Activated naive CD8-positive, alpha-beta T cell (primary cell): ENCODE measurements around the gene TNNT1.
A peak's percentile ranks its signal among the peaks of the same experiment; 100 is the strongest.

Source experiments
- H3K27ac Mint-ChIP-seq: one replicate; pipeline ENCODE4 v1.8.0; 2021; ENCODE audit warnings: mixed read lengths
- H3K27me3 Mint-ChIP-seq: one replicate; pipeline ENCODE4 v1.8.0; 2021; ENCODE audit warnings: mixed read lengths
- H3K36me3 Mint-ChIP-seq: one replicate; pipeline ENCODE4 v1.8.0; 2021; ENCODE audit warnings: mixed read lengths
- H3K4me1 Mint-ChIP-seq: one replicate; pipeline ENCODE4 v1.8.0; 2021; ENCODE audit warnings: low read depth, mixed read lengths
- H3K4me3 Mint-ChIP-seq: one replicate; pipeline ENCODE4 v1.8.0; 2021; ENCODE audit warnings: mild to moderate bottlenecking, mixed read lengths
- H3K9me3 Mint-ChIP-seq: one replicate; pipeline ENCODE4 v1.8.0; 2021; ENCODE audit warnings: low read depth, mixed read lengths

Gene TNNT1

GRCh38 chr19:55134736-55135135 is 14.3 kb downstream of the TNNT1 start:
- H3K36me3 Mint-ChIP-seq: no peaks in the 10 kb centered on the region
- H3K27me3 Mint-ChIP-seq: peaks cover 21% of the 10 kb centered on the region
- no peaks in the 10 kb centered on the region for H3K4me1 Mint-ChIP-seq
- H3K9me3 Mint-ChIP-seq: no peaks in the 10 kb centered on the region
- no peak overlapping the region for H3K27ac Mint-ChIP-seq
- H3K4me3 Mint-ChIP-seq: no peak overlapping the region

- H3K27me3 Mint-ChIP-seq: peaks cover 25% of the 10 kb centered on the region
These were observed 15.2 kb downstream of the TNNT1 start for GRCh38 chr19:55133639-55134444.

GRCh38 chr19:55132453-55133129 is 16.4 kb downstream of the TNNT1 start:
- no peaks in the 10 kb centered on the region for H3K9me3 Mint-ChIP-seq
- peaks cover 25% of the 10 kb centered on the region for H3K27me3 Mint-ChIP-seq
- no peaks in the 10 kb centered on the region for H3K36me3 Mint-ChIP-seq
- no peaks in the 10 kb centered on the region for H3K4me1 Mint-ChIP-seq
- H3K27ac Mint-ChIP-seq: no peak overlapping the region
- no peak overlapping the region for H3K4me3 Mint-ChIP-seq

More at GRCh38 chr19:55133639-55134444, 15.2 kb downstream of the TNNT1 start:
- H3K27ac Mint-ChIP-seq: no peak overlapping the region
- H3K4me3 Mint-ChIP-seq: no peak overlapping the region
- H3K9me3 Mint-ChIP-seq: no peaks in the 10 kb centered on the region
- no peaks in the 10 kb centered on the region for H3K36me3 Mint-ChIP-seq
- H3K4me1 Mint-ChIP-seq: no peaks in the 10 kb centered on the region

- H3K4me3 Mint-ChIP-seq: no peak overlapping the region
These were observed 17.6 kb downstream of the TNNT1 start for GRCh38 chr19:55131421-55131820.

GRCh38 chr19:55119053-55119452 is 30.0 kb downstream of the TNNT1 start:
- peak overlapping the region; percentile 98 for H3K4me3 Mint-ChIP-seq

More at GRCh38 chr19:55131421-55131820, 17.6 kb downstream of the TNNT1 start:
- Mint-ChIP-seq H3K27ac (no peak overlapping the region), H3K9me3 (no peaks in the 10 kb centered on the region), H3K4me1 (no peaks in the 10 kb centered on the region), H3K36me3 (no peaks in the 10 kb centered on the region), H3K27me3 (peaks cover 34% of the 10 kb centered on the region)

GRCh38 chr19:55118401-55118991 is 30.5 kb downstream of the TNNT1 start:
- peaks cover 29% of the 10 kb centered on the region for H3K4me1 Mint-ChIP-seq
- H3K27ac Mint-ChIP-seq: no peak overlapping the region
- peak overlapping the region; percentile 98 for H3K4me3 Mint-ChIP-seq
- H3K36me3 Mint-ChIP-seq: no peaks in the 10 kb centered on the region
- H3K9me3 Mint-ChIP-seq: no peaks in the 10 kb centered on the region
- H3K27me3 Mint-ChIP-seq: peaks cover 2% of the 10 kb centered on the region

More at GRCh38 chr19:55119053-55119452, 30.0 kb downstream of the TNNT1 start:
- peaks cover 29% of the 10 kb centered on the region for H3K4me1 Mint-ChIP-seq
- no peaks in the 10 kb centered on the region for H3K36me3 Mint-ChIP-seq
- H3K27ac Mint-ChIP-seq: no peak overlapping the region
- no peaks in the 10 kb centered on the region for H3K9me3 Mint-ChIP-seq
- peaks cover 8% of the 10 kb centered on the region for H3K27me3 Mint-ChIP-seq

GRCh38 chr19:55117663-55118391 is 31.2 kb downstream of the TNNT1 start:
- H3K4me3 Mint-ChIP-seq: peak overlapping the region; percentile 98
- no peaks in the 10 kb centered on the region for H3K36me3 Mint-ChIP-seq
- H3K27me3 Mint-ChIP-seq: no peaks in the 10 kb centered on the region
- H3K9me3 Mint-ChIP-seq: no peaks in the 10 kb centered on the region
- H3K27ac Mint-ChIP-seq: peak overlapping the region; percentile 90
- peaks cover 29% of the 10 kb centered on the region for H3K4me1 Mint-ChIP-seq

- no peaks in the 10 kb centered on the region for H3K27me3 Mint-ChIP-seq
- peak within 1 kb of the TSS; percentile 99 for H3K4me3 Mint-ChIP-seq
- peaks cover 29% of the 10 kb centered on the region for H3K4me1 Mint-ChIP-seq
- no peaks in the 10 kb centered on the region for H3K9me3 Mint-ChIP-seq
- H3K36me3 Mint-ChIP-seq: no peaks in the 10 kb centered on the region
- H3K27ac Mint-ChIP-seq: peak within 1 kb of the TSS; percentile 90
These were observed 31.9 kb downstream of the TNNT1 start, which contains the start of gene PPP1R12C for GRCh38 chr19:55116859-55117662. PPP1R12C (minus strand) TSS chr19:55117637; CDS start chr19:55117543, 94 bp downstream.

GRCh38 chr19:55116232-55116858 is 32.7 kb downstream of the TNNT1 start:
- H3K9me3 Mint-ChIP-seq: no peaks in the 10 kb centered on the region
- H3K27ac Mint-ChIP-seq: peak overlapping the region; percentile 89
- peak overlapping the region; percentile 99 for H3K4me3 Mint-ChIP-seq
- peaks cover 29% of the 10 kb centered on the region for H3K4me1 Mint-ChIP-seq
- no peaks in the 10 kb centered on the region for H3K27me3 Mint-ChIP-seq
- H3K36me3 Mint-ChIP-seq: no peaks in the 10 kb centered on the region

GRCh38 chr19:55115446-55116065 is 33.5 kb downstream of the TNNT1 start:
- Mint-ChIP-seq H3K36me3 (no peaks in the 10 kb centered on the region), H3K4me1 (peaks cover 29% of the 10 kb centered on the region), H3K9me3 (no peaks in the 10 kb centered on the region), H3K27me3 (no peaks in the 10 kb centered on the region), H3K4me3 (peak overlapping the region; percentile 99), H3K27ac (peak overlapping the region; percentile 89)

GRCh38 chr19:55114566-55115145 is 34.4 kb downstream of the TNNT1 start:
- no peaks in the 10 kb centered on the region for H3K9me3 Mint-ChIP-seq
- H3K4me3 Mint-ChIP-seq: peak overlapping the region; percentile 99
- no peaks in the 10 kb centered on the region for H3K36me3 Mint-ChIP-seq

GRCh38 chr19:55113570-55114039 is 35.4 kb downstream of the TNNT1 start:
- Mint-ChIP-seq H3K9me3 (no peaks in the 10 kb centered on the region), H3K4me3 (no peak overlapping the region), H3K27me3 (no peaks in the 10 kb centered on the region), H3K27ac (no peak overlapping the region), H3K4me1 (peaks cover 26% of the 10 kb centered on the region), H3K36me3 (no peaks in the 10 kb centered on the region)

More at GRCh38 chr19:55114566-55115145, 34.4 kb downstream of the TNNT1 start:
- H3K27me3 Mint-ChIP-seq: no peaks in the 10 kb centered on the region
- no peak overlapping the region for H3K27ac Mint-ChIP-seq
- peaks cover 29% of the 10 kb centered on the region for H3K4me1 Mint-ChIP-seq
